ENCODE results near the gene LCE1C. TPM values are rescaled to one million over a fixed set of nuclear protein-coding genes. Genes with fewer than 3 reads are reported as not detected.
A peak's percentile ranks its signal among the peaks of the same experiment; 100 is the strongest.

LCE1C gene, protein sequence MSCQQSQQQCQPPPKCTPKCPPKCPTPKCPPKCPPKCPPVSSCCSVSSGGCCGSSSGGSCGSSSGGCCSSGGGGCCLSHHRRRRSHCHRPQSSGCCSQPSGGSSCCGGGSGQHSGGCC
- not detected for polyA plus RNA-seq (2013, experiment 1 of 2)
- polyA plus RNA-seq (2013, experiment 2 of 2), result not detected

DNA sequence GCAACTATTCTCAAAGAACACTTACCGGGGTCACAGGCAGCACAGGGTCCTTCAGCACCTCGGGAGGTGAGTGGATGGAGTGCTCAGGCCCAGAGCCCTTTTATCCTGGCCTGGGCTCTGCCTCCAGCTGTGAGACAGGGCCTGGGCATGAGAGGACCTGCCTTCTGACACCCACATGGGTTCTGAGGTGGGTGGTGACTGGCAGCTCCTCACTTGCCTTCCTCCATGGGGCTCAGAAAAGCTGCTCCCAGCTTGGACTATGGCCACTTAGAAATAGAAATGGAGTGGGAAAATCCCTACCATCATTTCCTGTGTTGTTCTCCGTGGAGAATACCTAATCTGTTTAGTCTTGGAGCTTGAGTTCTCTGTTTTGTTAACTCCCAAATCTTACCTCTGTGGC is at the start of gene LCE1C:
LCE1C (minus strand) TSS at position 76 of the 400 bp plus-strand sequence. CDS start 1,173 bp downstream, outside the sequence.
- Histone ChIP-seq H3K18ac (ENCODE audit: low read length) (no peak within 1 kb of the TSS), H3K36me3 (replicated peaks in 1 of 2; ENCODE audit: control insufficient read depth in 2 of 2, insufficient read depth in 2 of 2, low read length in 2 of 2) (no peaks in the 10 kb centered on the region), H3K14ac (ENCODE audit: low read length) (no peak within 1 kb of the TSS), H2AFZ (ENCODE audit: low read length) (no peak within 1 kb of the TSS), H3K9ac (ENCODE audit: low read depth, low read length, poor library complexity) (peak within 1 kb of the TSS; percentile 21), H3K9me3 (replicated peaks in 1 of 2; ENCODE audit: control insufficient read depth in 2 of 2, insufficient read depth in 1 of 2, low read depth in 1 of 2, low read length in 2 of 2) (peaks cover 0 to 21% of the 10 kb centered on the region in 2 donors), H3K4ac (ENCODE audit: low read length) (no peak within 1 kb of the TSS), H3K4me2 (ENCODE audit: insufficient read depth, low read length, poor library complexity, severe bottlenecking) (no peak within 1 kb of the TSS), H2BK5ac (ENCODE audit: low read length) (no peak within 1 kb of the TSS), H2BK15ac (ENCODE audit: low read length) (no peak within 1 kb of the TSS), H3K27ac (replicated peaks; ENCODE audit: low read length) (no peak within 1 kb of the TSS), H4K8ac (ENCODE audit: low read depth, low read length) (no peak within 1 kb of the TSS), H2BK12ac (ENCODE audit: low read length) (no peak within 1 kb of the TSS), H3K27me3 (ENCODE audit: control insufficient read depth in 3 of 3, insufficient read depth in 3 of 3, low read depth in 1 of 3, low read length in 3 of 3) (peaks cover 0 to 2% (median 0%) of the 10 kb centered on the region in 3 experiments), H3K4me3 (ENCODE audit: low read length in 2 of 2) (no peak within 1 kb of the TSS), H2AK5ac (ENCODE audit: low read depth, low read length) (no peak within 1 kb of the TSS), H3K4me1 (ENCODE audit: control insufficient read depth in 2 of 2, insufficient read depth in 1 of 2, low read depth in 1 of 2, low read length in 2 of 2) (no peaks in the 10 kb centered on the region), H4K91ac (ENCODE audit: low read depth, low read length, poor library complexity) (no peak within 1 kb of the TSS), H3K23ac (ENCODE audit: low read depth, low read length, poor library complexity) (no peak within 1 kb of the TSS), H3K79me1 (ENCODE audit: low read depth, low read length) (no peaks in the 10 kb centered on the region), H2BK120ac (ENCODE audit: low read depth, low read length) (no peak within 1 kb of the TSS)
- WGBS, 2 donors (ENCODE audit: extremely low coverage in 2 of 2, insufficient read length in 2 of 2, insufficient replicate concordance in 1 of 2), result no CpG with 5 or more reads among the region's 3 CpGs
- no peak for DNase-seq (ENCODE audit: low spot score)

DNA sequence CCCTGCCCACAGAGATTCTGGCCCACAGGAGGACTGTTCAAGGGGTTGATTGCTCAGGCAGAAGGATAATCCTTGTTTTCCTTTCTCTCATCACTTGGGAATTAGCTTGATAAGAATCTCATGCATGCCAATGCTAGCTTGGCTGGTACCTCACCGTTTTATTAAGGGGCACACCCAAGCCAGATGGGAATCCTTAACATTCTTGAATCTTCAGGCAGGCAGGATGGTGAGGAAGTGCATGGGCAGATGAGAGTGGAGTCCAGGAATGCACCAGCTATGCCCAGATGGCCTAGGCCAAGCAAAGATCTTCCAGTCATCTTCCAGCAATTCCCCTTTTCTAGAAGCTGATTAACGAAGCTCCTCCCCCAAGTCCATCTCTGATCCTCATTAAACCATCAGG is 49.2 kb upstream of the LCE1C start:
- no peaks in the 10 kb centered on the region for H3K79me1 ChIP-seq (ENCODE audit: low read depth, low read length)
- no peak overlapping the region for H3K27ac ChIP-seq (replicated peaks; ENCODE audit: low read length)
- H3K23ac ChIP-seq (ENCODE audit: low read depth, low read length, poor library complexity), result no peak overlapping the region
- H2BK5ac ChIP-seq (ENCODE audit: low read length), result no peak overlapping the region
- H3K4me3 ChIP-seq (ENCODE audit: low read length in 2 of 2), result no peak overlapping the region
- H2BK15ac ChIP-seq (ENCODE audit: low read length), result no peak overlapping the region
- no peak for DNase-seq (ENCODE audit: low spot score)
- no peaks in the 10 kb centered on the region for H3K4me1 ChIP-seq (ENCODE audit: control insufficient read depth in 2 of 2, insufficient read depth in 1 of 2, low read depth in 1 of 2, low read length in 2 of 2)
- no peak overlapping the region for H3K4me2 ChIP-seq (ENCODE audit: insufficient read depth, low read length, poor library complexity, severe bottlenecking)
- WGBS, 2 donors (ENCODE audit: extremely low coverage in 2 of 2, insufficient read length in 2 of 2, insufficient replicate concordance in 1 of 2), result no CpG with 5 or more reads among the region's 2 CpGs
- no peaks in the 10 kb centered on the region for H3K27me3 ChIP-seq (ENCODE audit: control insufficient read depth in 3 of 3, insufficient read depth in 3 of 3, low read depth in 1 of 3, low read length in 3 of 3)
- no peak overlapping the region for H4K91ac ChIP-seq (ENCODE audit: low read depth, low read length, poor library complexity)
- H2AK5ac ChIP-seq (ENCODE audit: low read depth, low read length), result no peak overlapping the region
- no peak overlapping the region for H2AFZ ChIP-seq (ENCODE audit: low read length)
- no peak overlapping the region for H3K14ac ChIP-seq (ENCODE audit: low read length)
- H3K9ac ChIP-seq (ENCODE audit: low read depth, low read length, poor library complexity), result no peak overlapping the region
- peaks cover 0 to 11% of the 10 kb centered on the region in 2 donors for H3K9me3 ChIP-seq (replicated peaks in 1 of 2; ENCODE audit: control insufficient read depth in 2 of 2, insufficient read depth in 1 of 2, low read depth in 1 of 2, low read length in 2 of 2)
- no peak overlapping the region for H3K18ac ChIP-seq (ENCODE audit: low read length)
- H2BK12ac ChIP-seq (ENCODE audit: low read length), result no peak overlapping the region
- no peak overlapping the region for H4K8ac ChIP-seq (ENCODE audit: low read depth, low read length)
- H2BK120ac ChIP-seq (ENCODE audit: low read depth, low read length), result no peak overlapping the region
- no peaks in the 10 kb centered on the region for H3K36me3 ChIP-seq (replicated peaks in 1 of 2; ENCODE audit: control insufficient read depth in 2 of 2, insufficient read depth in 2 of 2, low read length in 2 of 2)
- H3K4ac ChIP-seq (ENCODE audit: low read length), result no peak overlapping the region

DNA sequence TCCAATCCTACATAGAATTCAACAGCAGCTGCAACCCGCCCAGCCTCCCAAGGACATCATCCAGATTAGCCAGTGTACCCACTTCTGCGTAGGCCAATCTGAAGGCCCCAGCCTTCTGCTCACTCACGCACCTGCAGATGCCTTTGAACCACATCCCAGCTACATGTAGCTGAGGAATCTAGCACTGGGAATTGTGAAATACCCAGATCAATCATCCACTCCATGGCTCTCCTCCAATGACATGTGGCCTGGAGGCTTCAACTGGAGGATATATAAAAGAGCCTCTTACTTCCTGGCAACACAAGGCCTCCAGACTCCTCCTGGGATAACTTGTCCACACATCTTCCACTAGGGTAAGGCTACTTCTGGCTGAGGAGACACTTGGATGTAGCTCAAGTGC is 36.1 kb upstream of the LCE1C start, which contains the start of gene LCE6A:
LCE6A (plus strand) TSS at position 301 of the 400 bp plus-strand sequence. CDS start 665 bp downstream, outside the sequence.
- H2BK12ac ChIP-seq (ENCODE audit: low read length), result no peak within 1 kb of the TSS
- no peak within 1 kb of the TSS for H2AFZ ChIP-seq (ENCODE audit: low read length)
- no peak within 1 kb of the TSS for H3K18ac ChIP-seq (ENCODE audit: low read length)
- no peak within 1 kb of the TSS for H3K14ac ChIP-seq (ENCODE audit: low read length)
- peaks cover 0 to 21% of the 10 kb centered on the region in 2 donors for H3K9me3 ChIP-seq (replicated peaks in 1 of 2; ENCODE audit: control insufficient read depth in 2 of 2, insufficient read depth in 1 of 2, low read depth in 1 of 2, low read length in 2 of 2)
- H2BK15ac ChIP-seq (ENCODE audit: low read length), result no peak within 1 kb of the TSS
- DNase-seq (ENCODE audit: low spot score), result no peak
- H3K4me1 ChIP-seq (ENCODE audit: control insufficient read depth in 2 of 2, insufficient read depth in 1 of 2, low read depth in 1 of 2, low read length in 2 of 2), result no peaks in the 10 kb centered on the region
- peak within 1 kb of the TSS in 1 of 2 donors; percentile 25 for H3K4me3 ChIP-seq (ENCODE audit: low read length in 2 of 2)
- no peak within 1 kb of the TSS for H3K4ac ChIP-seq (ENCODE audit: low read length)
- WGBS, 2 donors (ENCODE audit: extremely low coverage in 2 of 2, insufficient read length in 2 of 2, insufficient replicate concordance in 1 of 2), result no CpG with 5 or more reads among the region's 3 CpGs
- H3K23ac ChIP-seq (ENCODE audit: low read depth, low read length, poor library complexity), result no peak within 1 kb of the TSS
- no peak within 1 kb of the TSS for H4K8ac ChIP-seq (ENCODE audit: low read depth, low read length)
- no peaks in the 10 kb centered on the region for H3K27me3 ChIP-seq (ENCODE audit: control insufficient read depth in 3 of 3, insufficient read depth in 3 of 3, low read depth in 1 of 3, low read length in 3 of 3)
- no peak within 1 kb of the TSS for H4K91ac ChIP-seq (ENCODE audit: low read depth, low read length, poor library complexity)
- H3K4me2 ChIP-seq (ENCODE audit: insufficient read depth, low read length, poor library complexity, severe bottlenecking), result no peak within 1 kb of the TSS
- H3K79me1 ChIP-seq (ENCODE audit: low read depth, low read length), result no peaks in the 10 kb centered on the region
- H2BK5ac ChIP-seq (ENCODE audit: low read length), result no peak within 1 kb of the TSS
- no peak within 1 kb of the TSS for H2AK5ac ChIP-seq (ENCODE audit: low read depth, low read length)
- no peak within 1 kb of the TSS for H3K27ac ChIP-seq (replicated peaks; ENCODE audit: low read length)
- H2BK120ac ChIP-seq (ENCODE audit: low read depth, low read length), result no peak within 1 kb of the TSS
- H3K36me3 ChIP-seq (replicated peaks in 1 of 2; ENCODE audit: control insufficient read depth in 2 of 2, insufficient read depth in 2 of 2, low read length in 2 of 2), result no peaks in the 10 kb centered on the region
- H3K9ac ChIP-seq (ENCODE audit: low read depth, low read length, poor library complexity), result no peak within 1 kb of the TSS

DNA sequence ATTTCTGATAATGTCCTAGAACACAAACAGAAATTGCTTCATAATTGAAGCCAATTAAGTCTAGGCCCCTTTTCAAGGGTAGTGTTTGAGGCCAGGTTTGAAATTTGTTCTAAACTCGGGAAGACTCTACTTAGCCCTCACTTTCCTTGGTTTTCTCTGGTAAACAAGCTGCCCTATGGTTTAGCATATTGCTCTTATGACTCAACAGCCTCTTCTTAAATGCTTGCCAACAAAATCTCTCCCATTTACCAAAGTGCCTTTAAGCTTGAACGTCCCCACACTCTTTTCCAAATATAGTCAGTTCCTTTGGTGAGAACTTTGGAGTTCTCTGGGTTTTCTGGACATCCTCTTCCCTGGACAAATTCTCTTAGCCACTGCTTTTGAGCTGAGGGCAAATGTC is 30.4 kb upstream of the LCE1C start:
- Histone ChIP-seq H3K4me3 (ENCODE audit: low read length in 2 of 2) (no peak overlapping the region), H3K9ac (ENCODE audit: low read depth, low read length, poor library complexity) (no peak overlapping the region), H3K79me1 (ENCODE audit: low read depth, low read length) (no peaks in the 10 kb centered on the region), H2AK5ac (ENCODE audit: low read depth, low read length) (no peak overlapping the region), H2BK12ac (ENCODE audit: low read length) (no peak overlapping the region), H2BK5ac (ENCODE audit: low read length) (no peak overlapping the region), H3K14ac (ENCODE audit: low read length) (no peak overlapping the region), H4K91ac (ENCODE audit: low read depth, low read length, poor library complexity) (no peak overlapping the region), H2AFZ (ENCODE audit: low read length) (no peak overlapping the region), H4K8ac (ENCODE audit: low read depth, low read length) (no peak overlapping the region), H3K23ac (ENCODE audit: low read depth, low read length, poor library complexity) (no peak overlapping the region), H3K4ac (ENCODE audit: low read length) (no peak overlapping the region), H3K27ac (replicated peaks; ENCODE audit: low read length) (no peak overlapping the region), H2BK15ac (ENCODE audit: low read length) (no peak overlapping the region), H3K27me3 (ENCODE audit: control insufficient read depth in 3 of 3, insufficient read depth in 3 of 3, low read depth in 1 of 3, low read length in 3 of 3) (no peaks in the 10 kb centered on the region), H3K9me3 (replicated peaks in 1 of 2; ENCODE audit: control insufficient read depth in 2 of 2, insufficient read depth in 1 of 2, low read depth in 1 of 2, low read length in 2 of 2) (peaks cover 0 to 8% of the 10 kb centered on the region in 2 donors), H3K4me2 (ENCODE audit: insufficient read depth, low read length, poor library complexity, severe bottlenecking) (no peak overlapping the region), H3K4me1 (ENCODE audit: control insufficient read depth in 2 of 2, insufficient read depth in 1 of 2, low read depth in 1 of 2, low read length in 2 of 2) (no peaks in the 10 kb centered on the region), H3K36me3 (replicated peaks in 1 of 2; ENCODE audit: control insufficient read depth in 2 of 2, insufficient read depth in 2 of 2, low read length in 2 of 2) (no peaks in the 10 kb centered on the region), H3K18ac (ENCODE audit: low read length) (no peak overlapping the region), H2BK120ac (ENCODE audit: low read depth, low read length) (no peak overlapping the region)
- whole genome bisulfite sequencing, 2 donors (ENCODE audit: extremely low coverage in 2 of 2, insufficient read length in 2 of 2, insufficient replicate concordance in 1 of 2), result no CpG with 5 or more reads among the region's 2 CpGs
- no peak for DNase-seq (ENCODE audit: low spot score)

Measured in neuronal stem cell (in vitro differentiated cells).